HG03521 (cell line): ENCODE measurements around the gene MID1IP1.
A peak's percentile ranks its signal among the peaks of the same experiment; 100 is the strongest.

Experiments
- ATAC-seq: cut with Tn5 transposase; IDR thresholded peaks from one replicate; pipeline ENCODE4 v1.9.1; 2021; ENCODE audit warnings: mild to moderate bottlenecking, moderate library complexity; ENCODE audit not compliant: unreplicated experiment

MID1IP1 gene

GRCh38 chrX:38800981-38801845 lies at the start of gene MID1IP1:
TSS of gene MID1IP1 (plus strand) at chrX:38801459. CDS start at chrX:38804947, 3,488 bp downstream.
- ATAC-seq: peak; percentile 42

- no peak for ATAC-seq
These were observed 47.0 kb upstream of the MID1IP1 start for GRCh38 chrX:38754102-38754790.

GRCh38 chrX:38754818-38755718 lies 46.2 kb upstream of the MID1IP1 start:
- ATAC-seq: no peak

GRCh38 chrX:38760883-38761282 lies 40.4 kb upstream of the MID1IP1 start:
- no peak for ATAC-seq

GRCh38 chrX:38768079-38768478 lies 33.2 kb upstream of the MID1IP1 start:
- no peak for ATAC-seq

GRCh38 chrX:38770152-38770551 lies 31.1 kb upstream of the MID1IP1 start:
- no peak for ATAC-seq

GRCh38 chrX:38774249-38774648 lies 27.0 kb upstream of the MID1IP1 start:
- ATAC-seq: no peak

- ATAC-seq: no peak
These were observed 4.3 kb upstream of the MID1IP1 start for GRCh38 chrX:38796946-38797345.

GRCh38 chrX:38798956-38799355 lies 2.3 kb upstream of the MID1IP1 start:
- ATAC-seq: no peak

GRCh38 chrX:38799995-38800580 lies 1.2 kb upstream of the MID1IP1 start:
- ATAC-seq: no peak

- ATAC-seq: no peak
These were observed 2.0 kb downstream of the MID1IP1 start for GRCh38 chrX:38803243-38803587.

GRCh38 chrX:38803588-38804431 lies 2.6 kb downstream of the MID1IP1 start:
- peak; percentile 56 for ATAC-seq

GRCh38 chrX:38804432-38804681 lies 3.1 kb downstream of the MID1IP1 start:
- ATAC-seq: peak; percentile 1

GRCh38 chrX:38804682-38805431 lies 3.6 kb downstream of the MID1IP1 start:
- ATAC-seq: no peak

- no peak for ATAC-seq
These were observed 4.5 kb downstream of the MID1IP1 start for GRCh38 chrX:38805432-38806389.

GRCh38 chrX:38806875-38807621 lies 5.8 kb downstream of the MID1IP1 start:
- no peak for ATAC-seq

- no peak for ATAC-seq
These were observed 6.6 kb downstream of the MID1IP1 start for GRCh38 chrX:38807873-38808272.
